SU-DHL-6 (cell line): ENCODE results near the gene IL4R.

Experiments used
- CTCF ChIP-seq: fragments of 200-600 bp; sonication (generic); IDR thresholded peaks from one replicate; pipeline ENCODE4 v1.5.1; 2017; ENCODE audit warnings: antibody characterized with exemption, mild to moderate bottlenecking, low read length, moderate library complexity; ENCODE audit not compliant: insufficient read depth, poor library complexity, severe bottlenecking
- EZH2phosphoT487 ChIP-seq: fragments of 200-600 bp; sonication (generic), shearing (Covaris generic); conservative IDR thresholded peaks from 2 replicates; pipeline ENCODE4 v1.6.1; 2018; ENCODE audit warnings: mild to moderate bottlenecking, antibody characterized with exemption, low read length, moderate library complexity, mixed read lengths

GRCh38 chr16:27273670-27274423 lies 39.9 kb upstream of the IL4R start:
- TF ChIP-seq CTCF (no peak), EZH2phosphoT487 (no peak)
